Left lung (tissue), 10 donors: Measurements from ENCODE around the gene DGLUCY. TPM values are rescaled to one million over a fixed set of nuclear protein-coding genes. Genes with fewer than 3 reads are reported as not detected.
"Not testable (repeated sequence)": the region's sequence is repeated elsewhere in the genome, so short reads cannot be mapped to it uniquely, and the experiment has no call there.

Experiments used
- ATAC-seq: fragments of 200-7000 bp; cut with Tn5 transposase; one replicate; pipeline ENCODE4 v1.9.1; 2020; ENCODE audit warnings: moderate library complexity
- DNase-seq, 4 donors: peaks; one replicate each; pipeline ENCODE4 v3.0.0-alpha.2; 2013 to 2020
- H3K27ac ChIP-seq, 2 donors: fragments of 200-600 bp; sonication (generic) in 1 of 2; one replicate each; pipeline versions ENCODE4 v1.5.0 to v1.8.0; 2020 to 2021
- H3K27me3 ChIP-seq, 2 donors: fragments of 200-600 bp; sonication (generic) in 1 of 2; one replicate each; pipeline versions ENCODE4 v1.5.0 to v1.8.0; 2020 to 2021
- H3K36me3 ChIP-seq, 2 donors: fragments of 200-600 bp; sonication (generic) in 1 of 2; one replicate each; pipeline versions ENCODE4 v1.5.0 to v1.8.0; 2020 to 2021
- H3K4me1 ChIP-seq, 2 donors: fragments of 200-600 bp; one replicate each; pipeline ENCODE4 v1.8.0; 2021
- H3K4me3 ChIP-seq, 2 donors: fragments of 200-600 bp; sonication (generic) in 1 of 2; one replicate each; pipeline versions ENCODE4 v1.5.0 to v1.8.0; 2020 to 2021; ENCODE audit warnings: mild to moderate bottlenecking in 1 of 2
- H3K9me3 ChIP-seq, 2 donors: fragments of 200-600 bp; sonication (generic) in 1 of 2; one replicate each; pipeline versions ENCODE4 v1.5.0 to v1.8.0; 2020 to 2021
- CTCF ChIP-seq, 2 donors: fragments of 200-600 bp; sonication (generic) in 1 of 2; IDR thresholded peaks; one replicate each; pipeline versions ENCODE4 v1.5.0 to v1.8.0; 2021; ENCODE audit warnings: antibody characterized with exemption in 2 of 2
- intact Hi-C, 2 donors: fragments of 100-400 bp; cut with DNase I; formaldehyde crosslinking; loops; one replicate each; pipeline versions ENCODE4 v1.11.2 to v1.14.2; 2022
- polyA plus RNA-seq, 6 donors: library from polyadenylated mRNA; unstranded; fragments of 120-200 nt; gene quantifications; one replicate each; pipeline ENCODE4 v1.2.1, GENCODE V29; 2013; ENCODE audit not compliant: insufficient read length in 6 of 6
- total RNA-seq, 2 donors: library from RNA; stranded (reverse); fragmentation: NEBNext Ultra II Directional; extraction: Animal tissue kit (Norgen Biotek cat#: 25700); gene quantifications; one replicate each; pipeline ENCODE4 v1.2.1, GENCODE V29; 2021
- donor health status: DM: no; HTN: yes; CAD: no.
- donor health status: DM: no; HTN: no; CAD: no.

DGLUCY gene
- total and polyA plus RNA-seq, 8 donors: 56.7 to 77.0 (median 66.1) TPM

DNA sequence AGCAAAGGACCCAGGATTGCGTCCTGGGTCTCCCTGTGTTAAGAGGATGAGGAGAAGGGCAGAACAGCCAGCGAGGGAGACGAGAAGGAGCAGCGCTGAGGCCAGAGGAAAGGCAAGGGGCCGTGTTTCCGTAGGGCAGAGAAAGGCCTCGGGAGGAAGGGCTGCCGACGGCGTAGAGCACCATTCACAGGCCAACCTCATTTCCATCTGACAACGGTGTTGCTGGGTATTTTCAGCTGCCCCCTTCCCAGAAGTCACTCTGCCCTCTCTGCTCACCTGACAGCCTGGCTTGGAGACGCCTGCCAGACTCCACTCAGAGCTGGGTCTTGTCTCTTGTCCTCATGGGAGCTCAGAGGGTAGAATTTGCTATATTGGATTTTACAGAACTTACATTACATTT lies 79.2 kb downstream of the DGLUCY start:
- DNase-seq (no peak), ATAC-seq (no peak)
- no peak for TF ChIP-seq CTCF (IDR thresholded peaks at IDR 0.05)
- Histone ChIP-seq H3K27me3 (no peaks in the 10 kb centered on the region), H3K36me3 (peaks cover 0 to 94% of the 10 kb centered on the region in 2 donors), H3K27ac (no peak overlapping the region), H3K4me3 (no peak overlapping the region), H3K4me1 (no peaks in the 10 kb centered on the region), H3K9me3 (no peaks in the 10 kb centered on the region)
- intact Hi-C loops: no loop called here

GRCh38 chr14:91195881-91196280 lies 82.0 kb downstream of the DGLUCY start:
- no peak for ATAC-seq
- H3K4me3 ChIP-seq: no peak overlapping the region
- no peaks in the 10 kb centered on the region for H3K4me1 ChIP-seq
- no peak for TF ChIP-seq CTCF (IDR thresholded peaks at IDR 0.05)
- intact Hi-C loops: no loop called here
- DNase-seq: no peak
- peaks cover 0 to 97% of the 10 kb centered on the region in 2 donors for H3K36me3 ChIP-seq
- no peaks in the 10 kb centered on the region for H3K9me3 ChIP-seq
- H3K27ac ChIP-seq: no peak overlapping the region
- no peaks in the 10 kb centered on the region for H3K27me3 ChIP-seq

DNA sequence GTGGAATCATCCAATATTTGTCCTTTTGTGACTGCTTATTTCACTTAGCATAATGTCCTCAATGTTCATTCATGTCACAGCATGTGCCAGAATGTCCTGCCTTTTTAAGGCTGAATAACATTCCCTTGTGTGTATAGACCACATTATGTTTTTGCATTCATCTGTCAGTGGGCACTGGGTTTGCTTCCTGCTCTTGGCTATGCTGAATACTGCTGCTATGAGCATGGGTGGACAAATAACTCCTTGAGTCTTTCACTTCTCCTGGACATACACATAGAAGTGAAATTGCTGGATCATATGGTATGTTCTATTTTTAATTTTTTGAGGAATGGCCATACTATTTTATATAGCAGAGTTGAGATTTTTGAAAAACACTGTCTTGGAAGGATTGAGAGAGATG lies 83.8 kb downstream of the DGLUCY start:
- no peak for TF ChIP-seq CTCF (IDR thresholded peaks at IDR 0.05)

DNA sequence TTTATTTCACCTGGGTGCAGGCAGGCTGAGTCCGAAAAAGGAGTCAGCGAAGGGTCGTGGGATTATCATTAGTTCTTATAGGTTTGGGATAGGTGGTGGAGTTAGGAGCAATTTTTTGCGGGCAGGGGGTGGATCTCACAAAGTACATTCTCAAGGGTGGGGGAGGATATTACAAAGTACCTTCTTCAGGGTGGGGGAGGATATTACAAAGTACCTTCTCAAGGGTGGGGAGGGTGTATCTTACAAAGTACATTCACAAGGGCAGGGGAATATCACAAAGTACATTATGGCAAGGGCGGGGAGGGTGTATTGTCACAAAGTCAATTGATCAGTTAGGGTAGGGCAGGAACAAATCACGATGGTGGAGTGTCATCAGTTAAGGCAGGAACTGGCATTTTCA lies 86.9 kb downstream of the DGLUCY start:
- H3K4me3 ChIP-seq, H3K9me3 ChIP-seq, ATAC-seq, intact Hi-C loops, H3K27me3 ChIP-seq, DNase-seq: not testable (repeated sequence)
- peaks cover 0 to 21% of the 10 kb centered on the region in 2 donors for H3K4me1 ChIP-seq
- peaks cover 0 to 99% of the 10 kb centered on the region in 2 donors for H3K36me3 ChIP-seq
- H3K27ac ChIP-seq: peak overlapping the region in 1 of 2 donors; percentile 81

More for the DNA sequence above, 83.8 kb downstream of the DGLUCY start:
- Histone ChIP-seq H3K4me3 (no peak overlapping the region), H3K27me3 (no peaks in the 10 kb centered on the region), H3K27ac (no peak overlapping the region), H3K9me3 (no peaks in the 10 kb centered on the region), H3K4me1 (peaks cover 0 to 16% of the 10 kb centered on the region in 2 donors), H3K36me3 (peaks cover 0 to 99% of the 10 kb centered on the region in 2 donors)
- intact Hi-C loops: no loop called here
- ATAC-seq (no peak), DNase-seq (no peak)

GRCh38 chr14:91202234-91202974 lies 88.5 kb downstream of the DGLUCY start:
- peaks cover 0 to 21% of the 10 kb centered on the region in 2 donors for H3K4me1 ChIP-seq
- peak in 1 of 4 donors; percentile 59 for DNase-seq

More at GRCh38 chr14:91202234-91202974, 88.5 kb downstream of the DGLUCY start:
- peak; percentile 65 for ATAC-seq
- Histone ChIP-seq H3K36me3 (peaks cover 0 to 96% of the 10 kb centered on the region in 2 donors), H3K27me3 (no peaks in the 10 kb centered on the region), H3K9me3 (no peaks in the 10 kb centered on the region), H3K27ac (peak overlapping the region; percentile 29 to 81), H3K4me3 (no peak overlapping the region)
- intact Hi-C loops: no loop called here
- no peak for TF ChIP-seq CTCF (IDR thresholded peaks at IDR 0.05)
